ENCODE measurements around the gene WDR91.

The WDR91 gene

DNA sequence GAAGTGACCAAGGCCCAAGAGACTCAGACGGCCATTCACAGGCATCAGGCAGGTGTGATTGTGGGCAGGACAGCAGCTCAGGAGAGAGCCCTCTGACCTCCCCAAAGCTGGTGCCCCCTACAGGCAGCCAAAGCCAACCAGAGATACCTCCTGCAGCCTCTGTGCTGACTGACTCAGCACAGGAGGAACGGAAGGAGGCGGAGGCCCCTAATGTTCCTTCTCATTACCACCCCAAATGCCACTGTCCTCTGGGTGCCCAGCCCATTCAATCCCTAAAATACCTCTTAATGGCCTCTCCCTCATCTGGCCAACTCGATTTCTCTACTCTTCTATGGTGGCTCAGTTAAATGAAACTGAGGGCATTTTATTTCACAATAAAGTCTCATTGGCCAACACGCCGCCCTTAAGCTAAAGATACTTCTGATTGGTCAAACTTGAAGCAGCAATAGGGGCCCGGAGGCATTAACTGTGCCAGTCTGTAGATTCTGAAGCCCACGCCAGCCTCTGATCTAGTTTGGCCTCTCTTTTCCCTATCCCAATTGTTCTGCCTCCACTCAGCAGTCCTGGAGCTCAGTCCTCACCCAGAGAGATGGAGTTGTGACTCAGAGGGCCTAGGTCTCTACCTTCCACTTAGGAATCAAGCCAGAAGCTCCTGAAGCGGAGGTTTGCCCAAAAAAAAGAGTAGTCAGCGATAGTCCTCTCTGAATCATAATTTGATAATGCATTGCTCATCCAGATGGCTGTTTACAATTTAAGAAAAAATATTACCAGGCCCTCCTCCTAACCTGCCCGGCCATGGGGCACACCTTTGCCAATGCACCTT is 42.0 kb downstream of the WDR91 start:
- Histone ChIP-seq H3K9me3 (ENCODE audit: insufficient read depth, low read length) (no peaks in the 10 kb centered on the region), H3K9me2 (replicated peaks; ENCODE audit: insufficient read depth, low read length) (no peaks in the 10 kb centered on the region), H3K27ac (ENCODE audit: low read depth, low read length) (peak overlapping the region; percentile 88), H3K4me2 (ENCODE audit: low read depth, low read length, poor library complexity, severe bottlenecking) (peak overlapping the region; percentile 92), H4K20me1 (ENCODE audit: low read depth, low read length) (no peaks in the 10 kb centered on the region), H3K9ac (ENCODE audit: low read length) (peak overlapping the region; percentile 98), H3K4me3 (ENCODE audit: insufficient read depth, low read length, poor library complexity, severe bottlenecking) (peak overlapping the region; percentile 89), H2AFZ (ENCODE audit: low read depth, low read length, severe bottlenecking) (peak overlapping the region; percentile 96), H3K79me2 (ENCODE audit: insufficient read depth, low read length) (peaks cover 22% of the 10 kb centered on the region), H3F3A (ENCODE audit: insufficient read depth) (peaks cover 9% of the 10 kb centered on the region; the same call in 1 of the 2 replicates), H3K27me3 (ENCODE audit: low read length) (no peaks in the 10 kb centered on the region), H3K36me3 (ENCODE audit: low read length) (peaks cover 6% of the 10 kb centered on the region; the same call in 1 of the 2 replicates)
- TF ChIP-seq, protein P1, sequence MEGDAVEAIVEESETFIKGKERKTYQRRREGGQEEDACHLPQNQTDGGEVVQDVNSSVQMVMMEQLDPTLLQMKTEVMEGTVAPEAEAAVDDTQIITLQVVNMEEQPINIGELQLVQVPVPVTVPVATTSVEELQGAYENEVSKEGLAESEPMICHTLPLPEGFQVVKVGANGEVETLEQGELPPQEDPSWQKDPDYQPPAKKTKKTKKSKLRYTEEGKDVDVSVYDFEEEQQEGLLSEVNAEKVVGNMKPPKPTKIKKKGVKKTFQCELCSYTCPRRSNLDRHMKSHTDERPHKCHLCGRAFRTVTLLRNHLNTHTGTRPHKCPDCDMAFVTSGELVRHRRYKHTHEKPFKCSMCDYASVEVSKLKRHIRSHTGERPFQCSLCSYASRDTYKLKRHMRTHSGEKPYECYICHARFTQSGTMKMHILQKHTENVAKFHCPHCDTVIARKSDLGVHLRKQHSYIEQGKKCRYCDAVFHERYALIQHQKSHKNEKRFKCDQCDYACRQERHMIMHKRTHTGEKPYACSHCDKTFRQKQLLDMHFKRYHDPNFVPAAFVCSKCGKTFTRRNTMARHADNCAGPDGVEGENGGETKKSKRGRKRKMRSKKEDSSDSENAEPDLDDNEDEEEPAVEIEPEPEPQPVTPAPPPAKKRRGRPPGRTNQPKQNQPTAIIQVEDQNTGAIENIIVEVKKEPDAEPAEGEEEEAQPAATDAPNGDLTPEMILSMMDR (IDR thresholded peaks at IDR 0.05; ENCODE audit: insufficient read depth, low read length, poor library complexity, severe bottlenecking) = peak; percentile 52
- TF ChIP-seq EZH2phosphoT487 (conservative IDR thresholded peaks at IDR 0.05; ENCODE audit: low read length) = no peak

DNA sequence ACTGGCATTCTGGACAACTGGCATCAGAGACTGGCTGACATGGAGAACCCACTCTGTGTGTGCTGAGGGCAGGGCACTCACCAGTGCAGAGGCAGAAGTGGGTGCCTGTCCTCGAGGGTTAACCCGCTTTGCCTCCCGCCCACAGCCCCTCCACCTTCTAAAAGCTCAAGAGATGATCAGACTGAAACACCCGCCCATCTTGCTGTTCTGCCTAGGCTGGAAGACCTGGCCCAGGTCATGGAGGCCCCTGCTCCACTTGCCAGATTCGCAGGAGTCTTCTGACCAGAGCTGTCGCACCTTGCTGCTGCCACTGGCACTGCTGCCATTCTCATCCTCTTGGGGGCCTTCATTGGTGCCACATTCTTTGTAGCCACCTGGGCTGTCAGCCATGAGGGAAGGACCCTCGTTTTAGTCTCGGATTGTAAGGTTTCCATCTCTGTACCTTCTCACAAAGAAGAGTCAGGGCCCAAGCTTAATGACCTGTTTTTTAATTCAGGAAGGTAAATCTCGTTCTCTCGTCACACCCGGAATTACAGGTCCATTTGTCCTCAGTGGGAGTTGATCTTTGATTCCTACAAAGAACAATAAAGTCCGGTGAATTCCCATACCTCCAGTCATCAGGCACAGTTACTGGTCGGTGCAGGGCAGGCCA is 42.7 kb downstream of the WDR91 start:
- Histone ChIP-seq H3K4me3 (ENCODE audit: insufficient read depth, low read length, poor library complexity, severe bottlenecking) (no peak overlapping the region), H3F3A (ENCODE audit: insufficient read depth) (peaks cover 12% of the 10 kb centered on the region; the same call in 1 of the 2 replicates), H3K9me2 (replicated peaks; ENCODE audit: insufficient read depth, low read length) (no peaks in the 10 kb centered on the region), H3K9ac (ENCODE audit: low read length) (no peak overlapping the region), H3K27me3 (ENCODE audit: low read length) (no peaks in the 10 kb centered on the region), H2AFZ (ENCODE audit: low read depth, low read length, severe bottlenecking) (no peak overlapping the region), H3K9me3 (ENCODE audit: insufficient read depth, low read length) (no peaks in the 10 kb centered on the region), H4K20me1 (ENCODE audit: low read depth, low read length) (no peaks in the 10 kb centered on the region), H3K4me2 (ENCODE audit: low read depth, low read length, poor library complexity, severe bottlenecking) (peak overlapping the region; percentile 92), H3K79me2 (ENCODE audit: insufficient read depth, low read length) (peaks cover 22% of the 10 kb centered on the region), H3K36me3 (ENCODE audit: low read length) (peaks cover 6% of the 10 kb centered on the region; the same call in 1 of the 2 replicates), H3K27ac (ENCODE audit: low read depth, low read length) (peak overlapping the region; percentile 88; the same call in 1 of the 2 replicates)
- TF ChIP-seq, protein P1 (IDR thresholded peaks at IDR 0.05; ENCODE audit: insufficient read depth, low read length, poor library complexity, severe bottlenecking) = no peak
- TF ChIP-seq EZH2phosphoT487 (conservative IDR thresholded peaks at IDR 0.05; ENCODE audit: low read length) = no peak

DNA sequence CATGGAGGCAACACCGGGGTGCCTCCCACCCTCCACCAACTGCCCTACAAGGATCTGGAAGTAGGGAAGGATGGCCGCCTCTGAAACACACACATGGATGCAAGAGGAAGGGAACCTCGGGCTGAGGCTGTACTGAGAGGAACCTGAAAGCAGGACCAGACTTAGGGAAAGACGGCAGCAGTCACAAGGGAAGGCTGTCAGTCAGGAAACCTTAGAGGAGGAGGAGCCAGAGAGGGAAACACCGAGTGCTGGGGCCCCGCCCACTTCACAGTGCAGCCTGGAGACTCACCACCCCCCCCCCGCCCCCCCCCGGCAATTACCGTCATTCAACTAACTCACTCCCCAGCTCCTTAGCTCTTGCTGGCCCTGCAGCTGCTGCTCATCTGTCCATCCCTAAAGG is 43.3 kb downstream of the WDR91 start:
- no peaks in the 10 kb centered on the region for H3K27me3 ChIP-seq (ENCODE audit: low read length)
- no peak overlapping the region for H3K4me3 ChIP-seq (ENCODE audit: insufficient read depth, low read length, poor library complexity, severe bottlenecking)
- H3K36me3 ChIP-seq (ENCODE audit: low read length) = peaks cover 6% of the 10 kb centered on the region
- TF ChIP-seq EZH2phosphoT487 (conservative IDR thresholded peaks at IDR 0.05; ENCODE audit: low read length) = no peak
- TF ChIP-seq, protein P1 (IDR thresholded peaks at IDR 0.05; ENCODE audit: insufficient read depth, low read length, poor library complexity, severe bottlenecking) = no peak
- H3K79me2 ChIP-seq (ENCODE audit: insufficient read depth, low read length) = peaks cover 22% of the 10 kb centered on the region
- peak overlapping the region; percentile 92 for H3K4me2 ChIP-seq (ENCODE audit: low read depth, low read length, poor library complexity, severe bottlenecking)
- no peaks in the 10 kb centered on the region for H3K9me2 ChIP-seq (replicated peaks; ENCODE audit: insufficient read depth, low read length)
- H2AFZ ChIP-seq (ENCODE audit: low read depth, low read length, severe bottlenecking) = no peak overlapping the region
- H4K20me1 ChIP-seq (ENCODE audit: low read depth, low read length) = no peaks in the 10 kb centered on the region
- peaks cover 12% of the 10 kb centered on the region; the same call in 1 of the 2 replicates for H3F3A ChIP-seq (ENCODE audit: insufficient read depth)
- H3K9ac ChIP-seq (ENCODE audit: low read length) = no peak overlapping the region
- no peak overlapping the region for H3K27ac ChIP-seq (ENCODE audit: low read depth, low read length)
- no peaks in the 10 kb centered on the region for H3K9me3 ChIP-seq (ENCODE audit: insufficient read depth, low read length)

Data from SU-DHL-6 (cell line).